HG03103 (cell line): ENCODE results near the gene MAP2K3.

Source experiments
- ATAC-seq: cut with Tn5 transposase; IDR thresholded peaks from one replicate; pipeline ENCODE4 v1.9.1; 2021; ENCODE audit warnings: low read depth; ENCODE audit not compliant: unreplicated experiment

Gene MAP2K3

DNA sequence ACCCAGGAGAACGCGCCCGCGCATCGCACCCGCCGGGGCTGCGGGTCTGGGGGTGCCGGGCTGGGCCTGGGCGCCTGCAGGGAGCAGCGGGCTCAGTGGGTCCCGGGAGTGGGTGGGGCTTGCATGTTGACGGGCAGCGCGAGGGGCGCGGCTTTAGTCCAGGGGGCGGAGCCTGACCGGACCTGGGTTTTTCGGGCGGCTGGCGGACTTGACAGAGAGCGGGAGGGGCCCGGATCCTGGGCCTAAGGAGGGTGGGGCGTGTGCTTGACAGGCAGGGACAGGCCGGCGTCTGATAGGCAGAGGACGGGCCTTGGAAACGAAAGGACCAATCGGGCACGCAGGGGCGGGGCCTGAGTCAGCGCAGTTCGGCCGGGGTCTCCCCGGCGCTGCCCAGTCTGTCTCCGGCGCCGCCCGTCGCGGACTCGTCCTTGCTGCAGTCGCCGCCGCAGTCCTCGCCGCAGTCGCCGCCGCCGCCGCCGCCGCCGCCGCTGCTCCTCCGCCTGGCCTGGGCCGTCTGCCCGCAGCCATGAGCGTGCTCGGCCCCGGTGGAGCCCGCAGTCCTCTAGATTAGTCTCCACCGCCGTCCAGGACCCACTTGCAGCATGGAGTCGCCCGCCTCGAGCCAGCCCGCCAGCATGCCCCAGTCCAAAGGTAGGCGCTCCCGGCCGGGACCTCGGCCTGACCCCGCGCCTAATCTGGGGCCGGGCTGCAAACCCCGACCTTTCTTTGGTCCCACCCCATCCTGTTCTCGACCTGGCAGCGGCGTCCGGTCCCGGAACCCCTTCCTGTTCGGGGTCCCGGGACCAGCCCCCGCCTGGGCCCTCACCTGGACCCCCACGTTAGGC, at the start of gene MAP2K3:
MAP2K3 (plus strand) TSS at position 393 of the 845 bp plus-strand sequence; CDS start at position 603, 210 bp downstream.
- ATAC-seq = peak; percentile 74

DNA sequence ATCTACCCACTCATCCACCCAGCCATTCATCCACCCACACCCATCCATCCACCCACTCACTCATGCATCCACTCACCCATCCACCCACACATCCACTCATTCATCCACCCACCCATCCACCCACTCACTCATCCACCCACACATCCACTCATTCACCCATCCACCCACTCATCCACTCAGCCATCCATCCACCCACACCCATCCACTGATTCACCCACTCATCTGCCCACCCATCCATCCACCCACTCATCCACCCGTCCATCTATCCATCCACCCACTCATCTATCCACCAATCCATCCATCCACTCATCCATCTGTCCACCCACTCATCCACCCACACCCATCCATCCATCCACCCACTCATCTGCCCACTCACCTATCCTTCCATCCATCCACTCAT, 48.6 kb upstream of the MAP2K3 start:
- ATAC-seq = no peak

DNA sequence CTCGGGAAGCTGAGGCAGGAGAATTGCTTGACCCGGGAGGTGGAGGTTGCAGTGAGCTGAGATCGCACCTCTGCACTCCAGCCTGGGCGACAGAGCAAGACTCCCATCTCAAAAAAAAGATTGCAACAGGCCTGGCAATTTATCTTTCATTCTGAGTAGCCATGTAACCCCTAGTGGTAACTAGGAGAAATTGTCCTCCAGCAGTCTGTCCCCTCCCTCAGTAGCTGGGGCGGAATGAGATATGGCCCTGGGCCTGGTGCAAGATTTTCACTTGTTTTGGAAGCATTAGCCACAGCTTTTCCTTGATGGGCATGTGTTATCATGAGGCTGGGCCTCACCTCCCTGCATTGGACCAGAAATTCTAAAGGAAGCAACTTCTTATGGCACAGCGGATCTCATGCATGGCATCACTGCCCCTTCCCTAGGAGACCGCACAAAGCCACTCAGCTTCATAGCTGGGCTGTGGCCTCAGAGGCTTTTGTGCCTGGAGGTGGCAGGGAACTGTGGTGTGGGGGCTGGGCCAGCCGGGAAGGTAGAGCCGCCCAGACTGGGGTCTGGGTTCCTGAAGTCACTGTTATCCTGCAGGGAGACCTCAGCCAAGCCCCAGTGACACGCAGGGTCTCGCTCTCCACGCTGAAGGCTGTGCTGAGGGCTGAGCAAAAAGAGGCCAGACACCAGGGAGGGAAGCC, 44.7 kb upstream of the MAP2K3 start:
- no peak for ATAC-seq

DNA sequence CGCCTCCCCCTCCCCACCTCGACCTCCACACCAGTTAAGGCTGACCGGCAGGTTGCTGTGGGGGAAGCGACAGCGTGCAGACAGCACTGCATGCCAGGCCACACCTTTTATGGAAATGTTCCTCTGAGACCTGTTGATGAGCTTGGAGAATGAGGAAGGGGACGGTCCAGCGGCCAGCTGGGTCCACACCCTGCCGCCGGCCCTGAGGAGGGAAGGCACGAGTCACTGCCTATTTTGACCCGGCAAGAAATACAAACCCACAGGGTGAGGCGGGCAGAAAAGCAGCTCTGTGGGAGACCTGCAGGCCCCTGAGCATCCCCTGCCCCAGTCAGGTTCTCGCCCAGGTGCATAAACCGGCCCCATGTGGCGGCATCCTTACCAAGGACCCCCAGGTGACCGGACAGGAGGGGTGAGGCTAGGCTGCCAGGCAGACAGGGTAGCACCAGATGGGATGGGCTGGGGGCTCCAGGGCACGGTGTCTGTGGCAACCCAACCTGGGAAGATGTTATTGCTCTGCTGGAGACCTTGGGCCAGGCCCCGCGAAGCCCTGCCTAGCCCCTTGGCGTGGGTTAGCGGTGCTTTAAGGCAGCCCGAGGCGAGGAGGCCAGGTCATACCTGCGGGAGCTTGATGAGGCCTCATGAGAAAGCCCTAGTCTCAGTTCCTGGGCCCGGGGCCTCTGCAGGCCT, 44.0 kb upstream of the MAP2K3 start:
- ATAC-seq = no peak

DNA sequence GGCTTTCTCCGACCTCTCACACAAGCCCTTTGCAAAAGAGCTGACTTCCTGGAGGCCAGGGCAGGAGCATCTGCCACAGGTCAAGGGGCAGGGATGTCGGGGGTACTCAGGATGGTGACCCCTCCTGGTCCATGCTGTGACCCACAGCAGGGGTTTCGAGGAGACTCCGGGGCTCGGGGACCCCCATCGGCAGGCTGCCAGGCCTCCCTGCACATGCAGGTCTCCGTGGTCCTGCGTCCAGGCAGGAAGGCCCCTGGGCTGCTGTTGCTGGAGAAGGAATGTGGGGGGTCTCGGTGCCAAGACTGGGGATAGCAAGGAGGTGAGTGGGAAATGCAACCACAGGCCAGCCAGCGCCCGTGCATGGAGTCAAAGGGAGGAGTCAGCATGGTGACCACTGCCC, 42.9 kb upstream of the MAP2K3 start:
- ATAC-seq = no peak

DNA sequence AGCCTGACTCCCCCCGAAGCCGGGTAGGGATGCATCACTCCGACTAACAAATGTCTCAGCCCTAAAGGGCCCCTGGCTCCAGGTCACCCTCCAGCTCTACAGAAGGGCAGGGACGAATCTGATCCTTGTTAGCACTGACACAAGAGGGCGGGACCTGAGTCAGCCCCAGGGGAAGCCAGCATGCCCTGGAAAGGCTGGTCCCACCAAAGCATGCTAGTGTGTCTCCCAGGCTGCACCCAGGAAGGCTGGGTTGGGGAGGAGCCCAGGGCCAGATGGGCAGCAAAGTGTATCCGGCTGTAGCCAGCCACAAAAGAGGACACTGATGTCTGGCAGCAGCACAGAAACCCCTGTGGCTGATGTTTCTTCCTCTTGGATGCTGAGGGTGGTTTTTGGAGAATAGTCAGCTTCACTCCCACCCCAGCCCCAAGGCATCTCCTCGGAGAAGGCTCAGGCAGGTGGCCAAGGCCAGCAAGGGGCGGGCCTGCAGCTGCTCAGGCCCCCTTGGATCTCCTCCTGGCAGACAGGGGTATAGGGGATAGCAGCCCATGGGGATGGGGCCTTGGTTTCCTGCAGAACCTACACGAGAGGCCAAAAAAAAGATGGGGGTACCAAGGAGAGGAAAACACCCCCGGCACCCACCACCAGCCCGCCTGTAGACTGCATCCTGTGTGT, 42.3 kb upstream of the MAP2K3 start:
- no peak for ATAC-seq

DNA sequence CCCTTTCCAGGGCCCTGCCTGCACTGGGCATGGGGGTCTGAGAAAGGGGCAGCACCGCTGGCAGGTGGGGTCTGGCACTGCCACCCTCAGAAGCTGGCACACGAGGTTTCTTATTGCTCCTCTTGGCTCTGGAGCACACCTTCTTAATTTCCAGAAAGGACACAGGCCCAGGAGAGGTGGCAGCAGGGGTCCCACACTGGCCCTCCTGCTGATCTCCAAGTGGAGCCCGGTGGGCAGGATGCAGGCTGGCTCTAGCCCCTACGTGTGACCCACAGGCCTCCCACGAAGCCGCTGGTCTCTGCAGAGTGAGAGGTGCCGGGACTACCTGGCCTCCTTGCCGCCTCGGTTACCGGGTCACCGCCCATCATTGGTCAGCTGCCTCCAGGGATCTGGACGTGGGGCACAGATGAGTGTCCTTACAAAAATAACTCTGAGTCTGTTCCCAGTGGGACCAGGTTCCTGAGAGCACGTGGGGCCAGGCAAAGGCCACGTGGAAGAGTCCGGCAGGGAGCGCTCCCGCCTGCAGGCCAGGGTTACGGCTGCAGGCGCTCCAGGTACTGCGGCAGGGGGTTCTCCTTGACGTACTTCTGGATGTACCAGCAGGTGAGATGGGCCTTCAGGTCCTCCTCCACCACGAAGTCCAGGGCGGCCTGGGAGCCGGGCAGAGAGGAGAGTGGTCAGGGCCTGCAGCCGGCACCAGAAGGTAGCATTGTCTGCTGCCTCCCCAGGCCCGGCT, 41.6 kb upstream of the MAP2K3 start:
- ATAC-seq = no peak

DNA sequence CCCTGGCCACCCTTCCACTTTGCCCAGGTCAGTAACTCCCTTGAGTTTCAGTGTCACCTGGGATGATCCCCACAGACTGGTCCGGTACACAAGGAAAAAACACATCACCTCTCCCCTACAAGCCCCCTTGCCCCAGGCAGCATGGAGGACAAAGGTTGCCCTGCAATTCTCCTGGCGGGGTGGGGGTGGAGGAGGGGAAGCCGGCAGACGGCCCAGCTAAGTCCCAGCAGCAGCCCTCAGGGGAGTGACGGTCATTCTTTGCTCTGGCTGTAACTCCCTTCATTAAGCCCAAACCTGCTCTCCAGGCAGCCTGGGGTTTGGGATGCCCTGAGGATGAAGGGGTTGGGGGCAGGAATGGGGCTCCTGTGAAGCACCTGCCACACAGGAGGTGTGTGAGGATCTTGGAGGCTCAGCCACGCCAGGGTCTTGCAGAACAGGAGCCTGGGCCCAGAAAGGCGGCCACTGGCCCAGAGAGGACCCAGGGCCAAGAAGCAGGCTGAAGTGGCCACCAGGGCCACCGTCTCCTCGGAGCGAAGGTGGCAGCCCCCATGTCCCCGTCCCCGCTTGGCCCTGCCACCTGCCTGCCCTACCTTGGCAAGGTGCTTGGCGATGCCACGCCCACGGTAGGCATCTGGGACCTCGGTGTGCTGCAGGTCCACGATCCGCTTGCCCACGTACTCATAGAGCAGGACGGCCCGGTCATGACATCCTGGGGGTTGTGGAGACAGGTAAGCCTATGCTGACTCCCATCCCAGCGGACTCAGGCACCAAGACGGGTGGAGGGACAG, 40.8 kb upstream of the MAP2K3 start:
- no peak for ATAC-seq

DNA sequence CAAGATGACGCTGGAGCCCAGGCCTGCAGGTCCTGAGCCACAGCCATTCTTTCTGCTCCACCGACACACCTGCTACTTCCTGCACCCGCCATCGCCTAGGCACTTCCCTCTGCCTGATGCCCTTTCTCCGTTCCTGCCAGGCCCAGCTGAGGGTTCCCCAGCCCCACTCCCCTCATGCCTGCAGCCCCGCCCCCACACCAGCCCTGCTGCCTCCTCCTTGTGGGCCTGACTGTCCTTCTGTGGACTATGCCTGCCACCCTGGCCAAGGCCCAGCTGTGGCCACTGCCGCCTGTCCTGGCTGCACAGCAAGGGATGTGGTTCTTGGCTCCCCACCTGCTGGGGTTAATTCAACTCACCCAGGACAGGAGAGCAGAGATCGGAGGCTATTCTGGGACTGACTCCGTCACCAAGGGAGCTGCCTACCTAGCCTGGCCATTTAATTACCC, 38.8 kb upstream of the MAP2K3 start:
- ATAC-seq = no peak

DNA sequence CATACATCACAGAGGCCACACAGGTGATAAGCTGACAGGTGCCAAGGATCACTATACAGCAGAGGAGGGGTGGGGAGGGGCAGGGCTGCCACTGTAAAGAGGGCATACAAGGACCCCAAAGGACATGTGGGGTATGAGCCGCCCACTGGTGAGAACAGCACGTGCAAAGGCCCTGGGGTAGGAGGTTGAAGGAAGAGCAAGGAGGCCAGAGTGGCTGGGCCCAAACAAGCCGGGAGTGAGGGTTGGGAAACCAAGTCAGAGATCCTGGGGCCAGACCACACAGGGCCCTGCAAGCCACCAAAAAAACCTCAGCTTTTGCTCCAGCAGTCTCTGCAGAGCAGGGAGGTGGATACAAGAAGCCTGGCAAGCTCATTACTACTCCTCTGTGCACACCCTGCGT, 37.8 kb upstream of the MAP2K3 start:
- no peak for ATAC-seq

DNA sequence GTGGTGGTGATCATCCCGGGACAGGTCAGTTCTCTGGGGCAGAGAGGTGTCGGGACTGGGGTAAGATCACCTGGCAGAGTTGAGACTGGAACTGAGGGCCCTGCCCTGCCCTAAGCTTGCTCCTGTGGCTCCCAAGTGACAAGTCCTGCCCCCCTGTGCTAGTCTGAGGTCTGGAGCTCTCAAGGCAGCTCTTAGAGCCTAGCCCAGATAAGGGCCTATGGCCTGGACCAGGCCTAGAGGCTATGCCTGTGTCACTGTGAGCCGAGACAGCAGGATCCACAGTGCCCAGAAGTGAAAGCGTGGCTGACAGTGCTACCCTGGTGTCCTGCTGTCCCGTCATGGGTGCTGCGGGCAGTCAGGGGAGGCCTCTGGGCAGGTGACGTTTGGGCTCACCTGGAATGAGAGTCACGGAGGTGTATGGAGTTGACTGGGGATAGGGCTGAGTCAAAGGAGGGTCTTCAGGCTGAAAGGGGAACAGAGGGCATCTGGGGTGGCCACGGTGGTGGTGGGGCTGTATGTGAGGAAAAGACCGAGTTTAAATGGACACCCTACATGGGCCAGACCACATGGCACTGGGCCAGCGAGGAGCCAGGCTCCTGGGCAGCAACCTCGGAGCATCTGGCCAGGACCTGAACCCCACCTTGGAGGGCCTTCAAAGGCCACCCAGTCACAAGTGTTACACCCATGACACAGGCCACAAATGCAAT, 36.8 kb upstream of the MAP2K3 start:
- ATAC-seq = no peak

DNA sequence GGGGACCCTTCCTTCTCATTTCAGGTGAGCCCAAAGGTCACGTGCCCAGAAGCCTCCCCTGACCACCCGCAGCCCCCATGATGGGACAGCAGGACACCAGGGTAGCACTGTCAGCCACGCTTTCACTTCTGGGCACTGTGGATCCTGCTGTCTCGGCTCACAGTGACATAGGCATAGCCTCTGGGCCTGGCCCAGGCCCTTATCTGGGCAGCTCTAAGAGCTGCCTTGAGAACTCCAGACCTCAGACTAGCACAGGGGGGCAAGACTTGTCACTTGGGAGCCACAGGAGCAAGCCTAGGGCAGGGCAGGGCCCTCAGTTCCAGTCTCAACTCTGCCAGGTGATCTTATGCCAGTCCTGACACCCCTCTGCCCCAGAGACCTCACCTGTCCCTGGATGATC, 36.0 kb upstream of the MAP2K3 start:
- ATAC-seq = no peak

DNA sequence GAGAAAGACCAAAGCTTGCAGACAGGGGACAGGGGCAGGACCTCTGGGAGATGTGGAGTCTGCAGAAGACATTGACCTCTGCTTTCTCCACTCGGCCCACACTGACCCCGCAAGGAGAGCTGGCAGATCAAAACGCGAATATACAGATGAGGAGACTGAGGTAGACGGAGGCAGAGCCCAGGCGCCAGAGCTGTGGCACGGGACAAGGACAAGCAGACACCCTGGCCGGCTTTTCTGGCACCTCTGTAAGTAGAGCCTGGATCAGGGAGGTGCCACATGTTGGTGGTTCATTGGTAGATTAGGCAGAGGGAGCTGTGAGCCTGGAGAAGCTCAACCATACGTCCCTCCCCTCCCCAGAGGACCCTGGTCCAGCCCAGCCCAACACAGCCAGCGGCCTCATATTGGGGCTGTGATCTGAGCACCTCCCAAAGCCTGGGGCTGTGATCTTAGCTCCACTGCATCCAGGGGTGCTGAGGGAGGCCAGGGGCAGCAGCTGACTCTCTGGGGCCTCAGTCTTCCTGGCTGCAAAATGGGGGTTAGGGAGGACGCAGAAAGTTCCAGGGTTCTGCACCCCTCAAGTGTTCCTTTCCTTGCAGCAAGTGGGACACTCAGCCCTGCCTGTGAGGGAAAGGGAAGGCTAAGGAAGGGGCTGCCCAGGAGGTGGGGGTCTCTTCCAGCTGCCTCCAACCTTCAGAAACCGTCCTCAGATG, 35.3 kb upstream of the MAP2K3 start:
- ATAC-seq = no peak

DNA sequence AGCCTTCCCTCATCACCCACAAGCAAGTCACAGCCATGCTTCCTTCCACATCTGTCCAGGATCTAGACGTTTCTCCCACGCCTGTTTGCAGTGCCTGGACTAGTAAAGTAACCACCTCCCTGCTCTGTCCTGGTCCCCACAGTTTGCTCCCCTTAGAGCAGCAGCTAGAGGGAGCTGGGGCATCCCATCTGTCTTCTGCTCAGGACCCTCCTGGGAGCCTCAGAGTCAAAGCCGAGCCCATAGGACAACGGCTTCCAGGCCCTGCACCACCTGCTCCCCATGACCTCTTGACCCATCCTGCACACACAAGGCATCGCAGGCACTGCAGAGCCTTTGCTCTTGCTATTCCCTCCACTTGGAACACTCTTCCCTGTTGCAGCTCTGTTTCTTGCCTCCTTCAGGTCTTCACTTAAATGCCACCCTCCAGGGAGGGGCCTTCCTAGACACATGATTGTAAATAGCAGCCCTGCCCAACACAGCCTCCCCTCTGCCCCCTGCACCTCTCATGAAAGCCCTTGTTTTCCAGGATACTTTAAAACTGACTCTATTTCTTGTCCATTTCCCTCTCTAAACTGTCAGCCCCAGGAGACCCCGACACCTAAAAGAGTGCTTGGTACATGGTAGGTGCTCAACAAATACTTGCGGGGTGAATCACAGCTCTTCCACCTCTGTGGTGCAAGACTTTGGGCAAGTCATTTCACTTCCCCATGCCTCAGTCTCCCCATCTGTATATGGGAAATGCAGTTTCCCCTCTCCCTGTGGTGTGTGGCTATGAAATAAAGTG, 34.4 kb upstream of the MAP2K3 start:
- no peak for ATAC-seq

DNA sequence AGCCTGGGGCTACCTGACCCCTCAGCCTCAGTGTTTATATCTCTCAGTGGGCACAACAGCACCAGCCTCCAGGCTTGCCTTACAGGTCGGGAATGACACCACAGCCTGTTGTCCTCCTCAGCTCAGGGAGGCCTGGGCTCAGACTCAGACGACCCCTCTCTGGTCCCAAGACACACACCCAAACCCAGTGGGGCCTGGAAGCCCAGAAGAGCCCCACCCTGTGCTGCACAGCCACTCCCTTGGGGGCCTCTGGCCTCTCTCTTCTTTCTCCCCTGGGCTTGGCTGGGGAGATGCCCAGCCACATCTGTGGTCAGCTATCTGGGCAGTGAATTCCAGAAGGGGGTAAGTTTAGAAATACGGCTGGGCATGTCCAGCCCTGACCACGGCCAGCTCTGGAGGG, 33.7 kb upstream of the MAP2K3 start:
- ATAC-seq = no peak

DNA sequence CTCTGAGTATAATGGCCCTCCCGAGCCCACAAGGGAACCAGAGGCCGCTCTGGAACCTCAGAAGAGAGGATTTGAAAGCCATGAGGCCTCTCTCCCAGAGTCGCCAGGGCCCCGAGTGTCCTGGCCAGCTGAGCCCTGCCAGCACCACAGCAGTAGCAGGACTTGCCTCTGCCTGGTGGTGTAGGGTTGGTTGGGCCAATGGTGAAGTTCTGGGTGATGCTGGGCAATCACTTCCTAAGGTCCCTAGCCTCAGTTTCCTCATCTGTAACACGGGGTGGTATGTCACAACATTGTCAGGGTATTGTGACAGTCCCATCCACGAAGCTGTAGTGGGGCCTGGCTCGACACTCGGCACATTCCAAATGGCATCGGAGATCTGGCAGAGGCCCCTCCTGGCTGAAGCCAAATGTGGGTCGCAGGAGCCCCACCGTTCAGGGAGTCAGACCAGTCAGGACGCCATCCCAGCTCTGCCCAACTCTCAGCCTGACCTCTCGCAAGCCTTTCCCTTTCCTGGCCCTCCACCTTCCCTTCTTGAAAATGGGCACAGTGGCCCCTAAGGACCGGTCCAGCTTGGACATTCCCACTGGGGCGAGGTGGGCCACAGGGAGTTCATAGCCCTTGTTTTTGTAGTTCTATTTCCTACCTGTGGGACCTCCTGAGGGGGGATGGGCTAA, 33.0 kb upstream of the MAP2K3 start:
- no peak for ATAC-seq

DNA sequence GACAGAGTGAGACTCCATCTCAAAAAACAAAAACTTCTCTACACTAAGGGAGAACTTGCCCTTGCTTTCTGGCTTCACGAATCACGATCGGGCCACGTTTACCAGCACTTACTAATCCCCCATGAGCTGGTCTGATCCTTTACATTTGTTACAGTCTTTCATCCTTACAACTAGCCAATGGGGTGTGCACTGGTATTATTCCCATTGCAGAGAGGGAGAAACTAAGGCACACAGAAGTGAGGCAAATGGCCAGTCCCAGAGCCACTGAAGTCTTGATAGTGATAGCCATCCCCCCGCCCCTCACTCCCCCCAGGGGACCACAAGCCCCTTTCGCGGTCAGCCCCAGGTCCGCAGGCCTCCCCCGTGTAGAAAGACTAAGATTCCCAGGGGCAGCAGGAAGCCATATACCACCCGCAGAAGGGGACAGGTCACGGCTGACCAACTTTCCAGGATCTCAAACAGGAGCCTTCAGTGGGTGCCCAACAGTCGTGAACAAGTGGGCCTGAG, 32.2 kb upstream of the MAP2K3 start:
- no peak for ATAC-seq
